Activated naive CD4-positive, alpha-beta T cell treated with anti-CD3 and anti-CD28 coated beads, Interleukin-2, amount 10 ng/mL, durations not matched to agents 7 days and 5 days (primary cell): Measurements from ENCODE around the gene UGT1A6.
"Not testable (repeated sequence)": the region's sequence is repeated elsewhere in the genome, so short reads cannot be mapped to it uniquely, and the experiment has no call there.

ENCODE experiments used
- CTCF ChIA-PET: fragments of 350-600 bp; sonication (Branson Sonifier 250); formaldehyde crosslinking; loops from one replicate; lab custom pipeline; 2021; ENCODE audit warnings: antibody characterized with exemption; lab: Charles Lee
- DNase-seq: peaks from one replicate; pipeline ENCODE4 v3.0.0-alpha.2; 2020
- H3K27ac Mint-ChIP-seq: one replicate; pipeline ENCODE4 v1.8.0; 2021; ENCODE audit warnings: mild to moderate bottlenecking, moderate library complexity, mixed read lengths
- H3K27me3 Mint-ChIP-seq: one replicate; pipeline ENCODE4 v1.8.0; 2021; ENCODE audit warnings: mild to moderate bottlenecking, mixed read lengths
- H3K36me3 Mint-ChIP-seq: one replicate; pipeline ENCODE4 v1.8.0; 2021; ENCODE audit warnings: mixed read lengths
- H3K4me1 Mint-ChIP-seq: one replicate; pipeline ENCODE4 v1.8.0; 2021; ENCODE audit warnings: mixed read lengths
- H3K4me3 Mint-ChIP-seq: one replicate; pipeline ENCODE4 v1.8.0; 2021; ENCODE audit warnings: mild to moderate bottlenecking, moderate library complexity, mixed read lengths
- H3K9me3 Mint-ChIP-seq: one replicate; pipeline ENCODE4 v1.8.0; 2021; ENCODE audit warnings: mixed read lengths

Gene UGT1A6

DNA sequence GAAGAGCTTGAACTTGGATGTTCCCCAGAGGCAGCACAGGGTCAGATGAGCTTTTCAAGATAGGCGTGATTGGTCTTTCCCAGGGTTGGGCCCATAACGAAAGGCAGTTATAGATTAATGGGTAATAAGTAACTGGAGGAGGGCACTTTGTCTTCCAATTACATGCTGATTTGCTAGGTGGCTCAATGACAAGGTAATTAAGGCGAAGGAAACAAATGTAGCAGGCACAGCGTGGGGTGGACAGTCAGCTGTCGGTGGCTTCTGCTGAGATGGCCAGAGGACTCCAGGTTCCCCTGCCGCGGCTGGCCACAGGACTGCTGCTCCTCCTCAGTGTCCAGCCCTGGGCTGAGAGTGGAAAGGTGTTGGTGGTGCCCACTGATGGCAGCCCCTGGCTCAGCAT, 25.9 kb downstream of the UGT1A6 start, which contains the start of gene UGT1A4:
Gene UGT1A4, plus strand, starts transcription at position 185 of the 400 bp plus-strand sequence. Its CDS starts 85 bp downstream, at position 270.
- Mint-ChIP-seq H3K27ac (no peak within 1 kb of the TSS), H3K27me3 (peaks cover 6% of the 10 kb centered on the region), H3K9me3 (no peaks in the 10 kb centered on the region), H3K36me3 (no peaks in the 10 kb centered on the region), H3K4me3 (no peak within 1 kb of the TSS), H3K4me1 (peaks cover 4% of the 10 kb centered on the region)
- CTCF ChIA-PET, result no interaction called here
- DNase-seq, result no peak

DNA sequence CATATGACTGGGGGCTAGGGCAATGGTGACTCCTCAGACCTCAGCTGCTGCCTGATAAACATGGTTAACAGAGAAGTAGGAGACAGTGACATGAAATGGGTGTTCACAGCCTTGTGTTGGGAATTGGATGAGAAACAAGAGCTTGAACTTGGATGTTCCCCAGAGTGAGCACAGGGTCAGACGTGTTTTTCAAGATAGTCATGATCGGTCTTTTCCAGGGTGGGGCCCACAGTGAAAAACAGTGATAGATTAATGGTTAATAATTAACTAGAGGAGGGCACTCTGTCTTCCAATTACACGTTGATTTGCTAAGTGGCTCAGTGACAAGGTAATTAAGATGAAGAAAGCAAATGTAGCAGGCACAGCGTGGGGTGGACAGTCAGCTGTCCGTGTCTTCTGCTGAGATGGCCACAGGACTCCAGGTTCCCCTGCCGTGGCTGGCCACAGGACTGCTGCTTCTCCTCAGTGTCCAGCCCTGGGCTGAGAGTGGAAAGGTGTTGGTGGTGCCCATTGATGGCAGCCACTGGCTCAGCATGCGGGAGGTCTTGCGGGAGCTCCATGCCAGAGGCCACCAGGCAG, 36.1 kb downstream of the UGT1A6 start, which contains the start of gene UGT1A3:
Gene UGT1A3, plus strand, starts transcription at position 320 of the 579 bp plus-strand sequence. Its CDS starts 85 bp downstream, at position 405.
- H3K36me3 Mint-ChIP-seq, result no peaks in the 10 kb centered on the region
- H3K27ac Mint-ChIP-seq, result no peak within 1 kb of the TSS

DNA sequence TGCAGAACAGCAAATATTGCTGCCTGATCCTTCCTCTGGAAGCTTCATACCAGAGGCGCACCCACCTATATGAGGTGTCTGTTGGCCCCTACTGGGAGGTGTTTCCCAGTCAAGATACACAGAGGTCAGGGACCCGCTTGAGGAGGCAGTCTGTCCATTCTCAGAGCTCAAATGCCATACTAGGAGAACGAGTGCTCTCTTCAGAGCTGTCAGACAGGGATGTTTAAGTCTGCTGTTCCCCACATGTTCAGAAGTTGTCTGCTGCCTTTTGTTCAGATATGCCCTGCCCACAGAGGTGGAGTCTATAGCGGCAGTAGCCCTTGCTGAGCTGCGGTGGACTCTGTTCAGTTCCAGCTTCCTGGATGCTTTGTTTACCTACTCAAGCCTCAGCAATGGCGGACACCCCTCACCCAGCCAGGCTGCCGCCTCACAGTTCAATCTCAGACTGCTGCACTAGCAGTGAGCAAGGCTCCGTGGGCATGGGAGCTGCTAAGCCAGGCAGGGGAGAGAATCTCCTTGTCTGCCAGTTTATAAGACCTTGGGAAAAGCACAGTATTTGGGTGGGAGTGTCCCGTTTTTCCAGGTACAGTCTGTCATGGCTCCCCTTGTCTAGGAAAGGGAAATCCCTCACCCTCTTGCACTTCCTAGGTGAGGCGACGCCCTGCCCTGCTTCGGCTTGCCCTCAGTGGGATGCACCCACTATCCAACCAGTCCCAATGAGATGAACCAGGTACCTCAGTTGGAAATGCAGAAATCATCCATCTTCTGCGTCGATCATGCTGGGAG, 44.4 kb downstream of the UGT1A6 start:
- DNase-seq, H3K4me1 Mint-ChIP-seq, H3K9me3 Mint-ChIP-seq, H3K4me3 Mint-ChIP-seq, H3K36me3 Mint-ChIP-seq, CTCF ChIA-PET, H3K27ac Mint-ChIP-seq, H3K27me3 Mint-ChIP-seq: not testable (repeated sequence)

More for the DNA sequence above, 36.1 kb downstream of the UGT1A6 start, which contains the start of gene UGT1A3:
- CTCF ChIA-PET, result no interaction called here
- no peak for DNase-seq
- Mint-ChIP-seq H3K27me3 (peaks cover 13% of the 10 kb centered on the region), H3K4me3 (no peak within 1 kb of the TSS), H3K4me1 (no peaks in the 10 kb centered on the region), H3K9me3 (no peaks in the 10 kb centered on the region)

DNA sequence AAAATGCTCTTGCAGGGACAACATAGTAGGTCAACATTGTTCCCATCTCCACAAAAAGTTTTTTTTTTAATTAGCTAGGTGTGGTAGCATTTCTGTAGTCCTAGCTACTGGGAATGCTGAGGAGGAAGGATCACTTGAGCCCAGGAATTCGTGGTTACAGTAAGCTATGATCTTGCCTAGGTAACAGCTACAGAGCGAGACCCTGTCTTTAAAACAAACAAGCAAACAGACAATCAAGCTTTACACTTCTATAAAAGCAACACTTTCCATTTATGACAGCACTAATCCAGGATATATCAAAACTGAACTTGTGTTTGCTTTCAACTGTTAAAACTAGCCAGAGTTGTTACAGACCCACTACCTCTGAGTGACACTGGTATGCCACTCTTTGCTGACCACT, 48.2 kb downstream of the UGT1A6 start:
- H3K27me3 Mint-ChIP-seq, result peaks cover 12% of the 10 kb centered on the region
- no peaks in the 10 kb centered on the region for H3K36me3 Mint-ChIP-seq
- no peaks in the 10 kb centered on the region for H3K4me1 Mint-ChIP-seq
- no peak for DNase-seq
- H3K4me3 Mint-ChIP-seq, result no peak overlapping the region
- H3K9me3 Mint-ChIP-seq, result no peaks in the 10 kb centered on the region
- no peak overlapping the region for H3K27ac Mint-ChIP-seq
- CTCF ChIA-PET, result no interaction called here

- H3K4me1 Mint-ChIP-seq, result no peaks in the 10 kb centered on the region
- no peaks in the 10 kb centered on the region for H3K36me3 Mint-ChIP-seq
- no peak for DNase-seq
- no peak overlapping the region for H3K27ac Mint-ChIP-seq
- no peak overlapping the region for H3K4me3 Mint-ChIP-seq
- peaks cover 5% of the 10 kb centered on the region for H3K27me3 Mint-ChIP-seq
- no peaks in the 10 kb centered on the region for H3K9me3 Mint-ChIP-seq
- CTCF ChIA-PET, result no interaction called here
These were observed 51.0 kb downstream of the UGT1A6 start for GRCh38 chr2:233743464-233744259.

DNA sequence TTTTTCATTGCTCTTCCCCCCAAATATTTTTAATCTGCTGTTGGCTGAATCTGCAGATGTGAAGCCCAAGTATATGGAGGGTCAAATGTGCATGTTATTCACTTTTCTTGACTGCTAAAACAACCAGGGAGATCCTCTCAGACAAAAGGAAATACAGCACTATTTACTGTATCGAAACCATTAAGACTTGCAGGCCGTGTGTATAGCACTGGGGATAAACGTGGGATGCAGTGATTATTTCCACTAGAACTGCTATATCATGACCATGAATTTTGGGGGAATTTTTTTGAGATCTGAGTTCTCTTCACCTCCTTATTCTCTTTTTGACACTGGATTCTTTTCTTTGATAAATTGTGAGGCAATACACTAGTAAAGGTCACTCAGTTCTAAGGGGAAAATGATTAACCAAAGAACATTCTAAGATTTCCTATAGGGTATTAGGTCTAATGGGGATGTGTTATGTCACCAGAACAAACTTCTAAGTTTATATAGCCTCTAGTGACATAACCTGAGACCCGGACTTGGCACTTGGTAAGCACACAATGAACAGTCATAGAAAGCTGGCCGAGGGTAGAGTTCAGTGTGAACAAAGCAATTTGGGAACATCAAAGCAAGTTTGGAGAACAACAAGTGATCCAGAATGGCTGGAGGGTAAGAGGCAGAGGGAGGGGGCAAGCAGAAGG, 52.5 kb downstream of the UGT1A6 start:
- Mint-ChIP-seq H3K27me3 (peaks cover 10% of the 10 kb centered on the region), H3K4me3 (no peak overlapping the region), H3K4me1 (no peaks in the 10 kb centered on the region), H3K27ac (no peak overlapping the region), H3K9me3 (peaks cover 7% of the 10 kb centered on the region), H3K36me3 (no peaks in the 10 kb centered on the region)
- CTCF ChIA-PET, result no interaction called here
- no peak for DNase-seq

DNA sequence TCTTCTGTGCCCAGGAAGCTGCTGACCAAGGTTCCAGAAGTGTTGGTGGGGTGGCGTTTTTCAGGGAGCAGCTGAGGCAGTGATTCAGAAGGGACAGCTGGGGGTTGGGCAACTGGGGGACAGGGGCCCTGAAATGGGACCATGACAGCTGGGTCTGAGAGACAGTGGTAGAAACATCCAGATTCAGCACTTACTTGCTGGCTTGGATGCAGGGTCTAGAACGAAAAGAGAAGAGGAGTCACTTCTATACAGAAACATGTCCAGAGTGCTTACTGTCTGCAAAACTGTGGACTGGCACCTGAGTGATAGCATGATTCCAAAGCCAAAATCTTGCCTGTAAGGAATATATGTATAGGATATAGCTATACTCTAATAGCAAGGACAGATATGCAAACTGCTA, 53.1 kb downstream of the UGT1A6 start:
- DNase-seq, H3K4me1 Mint-ChIP-seq, CTCF ChIA-PET, H3K4me3 Mint-ChIP-seq, H3K27me3 Mint-ChIP-seq, H3K36me3 Mint-ChIP-seq, H3K27ac Mint-ChIP-seq, H3K9me3 Mint-ChIP-seq: not testable (repeated sequence)

DNA sequence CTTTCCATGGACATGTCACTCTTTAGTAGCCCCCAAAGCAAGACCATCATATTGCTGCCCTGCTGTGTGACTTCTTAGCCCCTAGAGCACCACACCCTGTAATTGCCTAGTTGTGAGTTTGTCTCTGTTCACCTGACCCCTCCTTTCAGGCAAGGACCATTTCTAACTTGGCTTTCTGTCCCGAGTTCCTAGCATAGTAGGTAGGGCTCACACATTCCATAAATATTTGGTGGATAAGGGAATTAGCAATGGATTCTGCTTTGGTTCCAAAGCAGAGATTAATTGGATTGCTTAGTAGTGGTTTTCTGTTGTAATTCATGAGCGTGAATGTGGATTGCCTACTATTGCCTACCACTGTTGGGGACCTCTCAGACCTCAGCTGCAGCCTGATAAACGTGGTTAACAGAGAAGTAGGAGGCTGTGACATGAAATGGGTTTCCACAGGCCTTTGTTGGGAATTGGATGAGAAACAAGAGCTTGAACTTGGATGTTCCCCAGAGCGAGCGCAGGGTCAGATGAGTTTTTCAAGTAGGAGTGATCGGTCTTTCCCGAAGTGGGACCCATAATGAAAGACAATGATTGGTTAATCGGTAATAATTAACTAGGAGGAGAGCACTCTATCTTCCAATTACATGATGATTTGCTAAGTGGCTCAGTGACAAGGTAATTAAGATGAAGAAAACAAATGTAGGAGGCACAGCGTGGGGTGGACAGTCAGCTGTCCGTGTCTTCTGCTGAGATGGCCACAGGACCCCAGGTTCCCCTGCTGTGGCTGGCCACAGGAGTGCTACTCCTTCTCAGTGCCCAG, 54.0 kb downstream of the UGT1A6 start:
- no peak for DNase-seq
- Mint-ChIP-seq H3K27me3 (peaks cover 10% of the 10 kb centered on the region), H3K36me3 (no peaks in the 10 kb centered on the region), H3K9me3 (peaks cover 15% of the 10 kb centered on the region), H3K27ac (no peak overlapping the region), H3K4me1 (no peaks in the 10 kb centered on the region), H3K4me3 (no peak overlapping the region)
- CTCF ChIA-PET, result no interaction called here

GRCh38 chr2:233747283-233747544, 54.5 kb downstream of the UGT1A6 start:
- CTCF ChIA-PET, result no interaction called here
- Mint-ChIP-seq H3K36me3 (no peaks in the 10 kb centered on the region), H3K9me3 (peaks cover 15% of the 10 kb centered on the region), H3K4me3 (no peak overlapping the region), H3K27ac (no peak overlapping the region), H3K4me1 (no peaks in the 10 kb centered on the region), H3K27me3 (peaks cover 13% of the 10 kb centered on the region)
- DNase-seq, result no peak

DNA sequence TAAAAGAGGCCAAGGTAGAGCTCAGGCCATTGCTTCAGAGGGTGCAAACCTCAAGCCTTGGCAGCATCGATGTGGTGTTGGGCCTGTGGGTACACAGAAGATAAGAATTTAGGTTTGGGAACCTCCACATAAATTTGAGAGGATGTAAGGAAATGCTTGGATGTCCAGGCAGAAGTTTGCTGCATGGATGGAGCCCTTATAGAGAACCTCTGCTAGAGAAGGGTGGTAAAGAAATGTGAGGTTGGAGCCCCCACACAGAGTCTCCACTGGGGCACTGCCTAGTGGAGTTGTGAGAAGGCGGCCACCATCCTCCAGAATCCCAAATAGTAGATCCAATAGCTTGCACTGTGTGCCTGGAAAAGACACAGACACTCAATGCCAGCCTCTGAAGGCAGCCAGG, 58.0 kb downstream of the UGT1A6 start:
- H3K36me3 Mint-ChIP-seq, H3K4me1 Mint-ChIP-seq, CTCF ChIA-PET, H3K27ac Mint-ChIP-seq, H3K4me3 Mint-ChIP-seq, DNase-seq: not testable (repeated sequence)
- Mint-ChIP-seq H3K27me3 (peaks cover 10% of the 10 kb centered on the region), H3K9me3 (peaks cover 15% of the 10 kb centered on the region)

DNA sequence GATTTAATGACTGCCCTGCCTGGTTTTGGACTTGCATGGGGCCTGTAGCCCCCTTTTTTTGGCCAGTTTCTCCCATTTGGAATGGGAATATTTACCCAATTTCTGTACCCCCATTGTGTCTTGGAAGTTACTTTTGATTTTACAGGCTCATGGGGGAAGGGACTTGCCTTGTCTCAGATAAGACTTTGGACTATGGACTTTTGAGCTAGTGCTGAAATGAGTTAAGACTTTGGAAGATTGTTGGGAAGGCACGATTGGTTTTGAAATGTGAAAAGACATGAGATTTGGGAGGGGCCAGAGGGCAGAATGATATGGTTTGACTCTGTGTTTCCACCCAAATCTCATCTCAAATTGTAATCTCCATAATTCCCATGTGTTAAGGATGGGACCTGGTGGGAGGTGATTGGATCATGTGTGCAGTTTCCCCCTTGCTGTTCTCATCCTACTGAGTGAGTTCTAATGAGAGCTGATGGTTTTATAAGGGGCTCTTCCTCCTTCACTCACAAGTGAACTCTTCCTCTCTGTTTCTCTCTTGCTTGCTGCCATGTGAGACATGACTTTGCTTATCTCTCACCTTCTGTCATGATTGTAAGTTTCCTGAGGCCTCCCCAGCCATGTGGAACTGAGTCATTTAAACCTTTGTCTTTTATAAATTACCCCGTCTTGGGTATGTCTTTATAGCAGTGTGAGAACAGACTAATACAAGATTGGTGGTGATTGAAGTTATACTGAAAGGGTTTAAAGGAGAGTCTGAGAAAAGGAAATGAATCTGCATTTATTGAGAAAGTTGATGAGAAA, 58.7 kb downstream of the UGT1A6 start:
- DNase-seq, H3K36me3 Mint-ChIP-seq, H3K4me1 Mint-ChIP-seq, H3K27me3 Mint-ChIP-seq, H3K27ac Mint-ChIP-seq, H3K4me3 Mint-ChIP-seq, CTCF ChIA-PET: not testable (repeated sequence)
- peaks cover 15% of the 10 kb centered on the region for H3K9me3 Mint-ChIP-seq

DNA sequence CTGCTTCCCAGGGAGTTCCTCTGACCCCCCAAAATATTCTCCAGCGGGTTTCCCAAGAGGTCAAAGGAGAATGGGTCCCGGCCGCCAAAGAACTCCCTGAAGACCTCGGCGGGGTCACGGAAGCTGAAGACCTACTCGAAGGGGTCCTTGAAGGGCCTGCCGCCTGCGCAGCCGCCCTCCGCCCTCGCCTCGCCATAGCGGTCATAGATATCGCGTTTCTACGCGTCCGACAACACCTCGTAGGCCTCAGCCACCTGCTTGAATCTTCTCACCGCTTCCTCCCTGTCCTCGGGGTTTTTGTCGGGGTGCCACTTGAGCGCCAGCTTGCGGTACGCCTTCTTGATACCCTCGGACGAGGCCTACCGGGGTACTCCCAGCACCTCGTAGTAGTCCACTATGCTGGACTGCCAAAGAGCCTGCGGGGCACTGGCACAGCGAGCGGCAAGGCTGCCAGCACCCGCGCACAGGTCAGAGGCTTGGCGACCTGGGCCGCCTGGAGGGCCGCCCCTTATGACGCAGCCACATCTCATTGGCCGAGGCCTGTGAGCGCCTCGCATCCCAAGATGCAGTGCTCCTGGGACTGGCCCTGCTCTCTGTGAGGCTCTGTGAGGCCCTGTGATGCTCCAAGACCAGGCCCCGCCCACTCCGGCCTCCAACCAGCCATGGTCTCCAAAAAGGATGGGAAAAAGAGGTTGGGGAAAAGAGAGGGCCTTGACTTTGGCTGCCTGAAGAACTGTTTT, 62.4 kb downstream of the UGT1A6 start:
- Mint-ChIP-seq H3K4me1 (no peaks in the 10 kb centered on the region), H3K27me3 (peaks cover 5% of the 10 kb centered on the region), H3K4me3 (no peak overlapping the region), H3K36me3 (no peaks in the 10 kb centered on the region), H3K27ac (no peak overlapping the region), H3K9me3 (peaks cover 9% of the 10 kb centered on the region)
- CTCF ChIA-PET, result no interaction called here
- no peak for DNase-seq
